Measurements from ENCODE around the gene CYP3A5. TPM values are rescaled to one million over a fixed set of nuclear protein-coding genes. Genes with fewer than 3 reads are reported as not detected.
"Not testable (repeated sequence)": the region's sequence is repeated elsewhere in the genome, so short reads cannot be mapped to it uniquely, and the experiment has no call there.

CYP3A5 gene
- total and polyA plus RNA-seq, 9 of the 15 experiments (the other 6 are each of a cell fraction or from before 2014, with no cell fraction given): 0.73 to 2.8 (median 1.5) TPM

- TF ChIP-seq, protein P1, sequence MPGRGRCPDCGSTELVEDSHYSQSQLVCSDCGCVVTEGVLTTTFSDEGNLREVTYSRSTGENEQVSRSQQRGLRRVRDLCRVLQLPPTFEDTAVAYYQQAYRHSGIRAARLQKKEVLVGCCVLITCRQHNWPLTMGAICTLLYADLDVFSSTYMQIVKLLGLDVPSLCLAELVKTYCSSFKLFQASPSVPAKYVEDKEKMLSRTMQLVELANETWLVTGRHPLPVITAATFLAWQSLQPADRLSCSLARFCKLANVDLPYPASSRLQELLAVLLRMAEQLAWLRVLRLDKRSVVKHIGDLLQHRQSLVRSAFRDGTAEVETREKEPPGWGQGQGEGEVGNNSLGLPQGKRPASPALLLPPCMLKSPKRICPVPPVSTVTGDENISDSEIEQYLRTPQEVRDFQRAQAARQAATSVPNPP (IDR thresholded peaks at IDR 0.05; ENCODE audit: borderline replicate concordance, insufficient read depth, insufficient read length): no peak
- no peak for TF ChIP-seq HDGF (IDR thresholded peaks at IDR 0.05)
Measured at GRCh38 chr7:99653754-99654153, 26.0 kb downstream of the CYP3A5 start (continued).

DNA sequence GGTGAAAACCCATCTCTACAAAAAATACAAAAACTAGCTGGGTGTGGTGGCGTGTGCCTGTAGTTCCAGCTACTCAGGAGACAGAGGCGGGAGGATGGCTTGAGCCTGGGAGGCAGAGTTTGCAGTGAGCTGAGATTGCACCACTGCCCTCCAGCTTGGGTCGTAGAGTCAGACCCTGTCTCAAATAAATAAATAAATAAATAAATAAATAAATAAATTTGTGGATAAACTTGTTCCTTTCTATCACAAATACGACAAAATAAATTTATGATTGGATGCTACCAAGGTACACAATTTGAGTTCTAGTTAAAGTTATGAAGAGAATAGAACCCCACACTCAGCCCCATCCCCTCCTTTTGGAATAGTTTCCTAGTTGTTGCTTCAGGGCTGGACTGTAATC is 26.5 kb downstream of the CYP3A5 start:
- FAIRE-seq; H3K9me1 ChIP-seq (ENCODE audit: control insufficient read depth, insufficient read depth, low read length); H2AFZ ChIP-seq (ENCODE audit: low read depth, low read length); intact Hi-C loops (cut with micrococcal nuclease); DNase-seq (ENCODE audit: extremely low read depth in 1 of 4, low spot score in 3 of 4); in situ Hi-C loops (cut with MboI); H3K27me3 ChIP-seq (ENCODE audit: control insufficient read depth in 2 of 2, insufficient read depth in 2 of 2, low read length in 2 of 2); H3K27ac ChIP-seq (ENCODE audit: extremely low read depth, low read depth, low read length); H3K36me3 ChIP-seq (ENCODE audit: control insufficient read depth, insufficient read depth, low read length); H3K4me2 ChIP-seq (ENCODE audit: insufficient read depth, low read length); H4K20me1 ChIP-seq (replicated peaks; ENCODE audit: control insufficient read depth, insufficient read depth, low read length); CTCF ChIA-PET (ENCODE audit: low intra/inter-chr PET ratio); H3K9ac ChIP-seq (ENCODE audit: insufficient read depth in 1 of 2, low read depth in 2 of 2, low read length in 2 of 2); ATAC-seq; H3K9me3 ChIP-seq (replicated peaks; ENCODE audit: control insufficient read depth, insufficient read depth, low read depth, low read length); POLR2A ChIA-PET; H3K79me2 ChIP-seq (ENCODE audit: control insufficient read depth, insufficient read depth, low read length); H3K4me1 ChIP-seq (replicated peaks in 1 of 2; ENCODE audit: control insufficient read depth in 2 of 2, insufficient read depth in 2 of 2, low read length in 2 of 2); H3K4me3 ChIP-seq; BruUV-seq (replicated peaks): not testable (repeated sequence)
- 68% methylated on average over 4 of the region's 4 CpGs for WGBS (ENCODE audit: insufficient coverage, low coverage, missing lambda C conversion rate)

DNA sequence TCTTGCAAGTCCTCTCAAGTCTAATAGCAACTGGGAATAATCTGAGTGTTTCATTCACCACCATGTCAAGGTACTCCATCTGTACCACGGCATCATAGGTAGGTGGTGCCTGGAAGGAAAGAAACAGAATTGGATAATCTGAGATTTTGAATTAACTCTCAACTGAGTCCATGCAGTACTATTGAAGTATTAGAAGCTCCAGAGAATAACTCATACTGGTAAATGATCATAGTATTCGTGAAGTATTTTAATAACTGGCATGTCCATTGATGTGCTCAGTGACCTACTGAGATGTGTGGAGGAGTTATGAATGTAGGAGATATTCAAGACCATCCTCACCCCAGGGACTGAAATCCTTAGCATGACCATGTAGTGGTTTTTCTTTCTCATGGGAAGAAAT is 27.1 kb downstream of the CYP3A5 start:
- H3K9me1 ChIP-seq (ENCODE audit: control insufficient read depth, insufficient read depth, low read length): no peaks in the 10 kb centered on the region
- DNase-seq (ENCODE audit: extremely low read depth in 1 of 4, low spot score in 3 of 4): no peak
- no peaks in the 10 kb centered on the region for H3K36me3 ChIP-seq (ENCODE audit: control insufficient read depth, insufficient read depth, low read length)
- no peak overlapping the region for H3K4me3 ChIP-seq
- no peaks in the 10 kb centered on the region for H3K27me3 ChIP-seq (ENCODE audit: control insufficient read depth in 2 of 2, insufficient read depth in 2 of 2, low read length in 2 of 2)
- CTCF ChIA-PET (ENCODE audit: low intra/inter-chr PET ratio): no interaction called here
- BruUV-seq (replicated peaks): no TSS peak
- 41% methylated on average over 2 of the region's 2 CpGs for WGBS (ENCODE audit: insufficient coverage, low coverage, missing lambda C conversion rate)
- in situ Hi-C loops (cut with MboI) (no loop called here), intact Hi-C loops (cut with micrococcal nuclease) (no loop called here)
- H3K4me1 ChIP-seq (replicated peaks in 1 of 2; ENCODE audit: control insufficient read depth in 2 of 2, insufficient read depth in 2 of 2, low read length in 2 of 2): no peaks in the 10 kb centered on the region
- no peaks in the 10 kb centered on the region for H3K79me2 ChIP-seq (ENCODE audit: control insufficient read depth, insufficient read depth, low read length)
- POLR2A ChIA-PET: interaction anchor here (0.7 kb wide), 1 partner anchor 264 kb away, joined by 3 read pairs; no protein-coding TSS in a partner anchor
- no peak overlapping the region for H2AFZ ChIP-seq (ENCODE audit: low read depth, low read length)
- H3K9me3 ChIP-seq (replicated peaks; ENCODE audit: control insufficient read depth, insufficient read depth, low read depth, low read length): no peaks in the 10 kb centered on the region
- no peaks in the 10 kb centered on the region for H4K20me1 ChIP-seq (replicated peaks; ENCODE audit: control insufficient read depth, insufficient read depth, low read length)
- H3K4me2 ChIP-seq (ENCODE audit: insufficient read depth, low read length): no peak overlapping the region
- FAIRE-seq: no peak
- H3K9ac ChIP-seq (ENCODE audit: insufficient read depth in 1 of 2, low read depth in 2 of 2, low read length in 2 of 2): no peak overlapping the region
- no peak for ATAC-seq
- no peak overlapping the region for H3K27ac ChIP-seq (ENCODE audit: extremely low read depth, low read depth, low read length)
- TF ChIP-seq, protein P2, sequence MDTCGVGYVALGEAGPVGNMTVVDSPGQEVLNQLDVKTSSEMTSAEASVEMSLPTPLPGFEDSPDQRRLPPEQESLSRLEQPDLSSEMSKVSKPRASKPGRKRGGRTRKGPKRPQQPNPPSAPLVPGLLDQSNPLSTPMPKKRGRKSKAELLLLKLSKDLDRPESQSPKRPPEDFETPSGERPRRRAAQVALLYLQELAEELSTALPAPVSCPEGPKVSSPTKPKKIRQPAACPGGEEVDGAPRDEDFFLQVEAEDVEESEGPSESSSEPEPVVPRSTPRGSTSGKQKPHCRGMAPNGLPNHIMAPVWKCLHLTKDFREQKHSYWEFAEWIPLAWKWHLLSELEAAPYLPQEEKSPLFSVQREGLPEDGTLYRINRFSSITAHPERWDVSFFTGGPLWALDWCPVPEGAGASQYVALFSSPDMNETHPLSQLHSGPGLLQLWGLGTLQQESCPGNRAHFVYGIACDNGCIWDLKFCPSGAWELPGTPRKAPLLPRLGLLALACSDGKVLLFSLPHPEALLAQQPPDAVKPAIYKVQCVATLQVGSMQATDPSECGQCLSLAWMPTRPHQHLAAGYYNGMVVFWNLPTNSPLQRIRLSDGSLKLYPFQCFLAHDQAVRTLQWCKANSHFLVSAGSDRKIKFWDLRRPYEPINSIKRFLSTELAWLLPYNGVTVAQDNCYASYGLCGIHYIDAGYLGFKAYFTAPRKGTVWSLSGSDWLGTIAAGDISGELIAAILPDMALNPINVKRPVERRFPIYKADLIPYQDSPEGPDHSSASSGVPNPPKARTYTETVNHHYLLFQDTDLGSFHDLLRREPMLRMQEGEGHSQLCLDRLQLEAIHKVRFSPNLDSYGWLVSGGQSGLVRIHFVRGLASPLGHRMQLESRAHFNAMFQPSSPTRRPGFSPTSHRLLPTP (IDR thresholded peaks at IDR 0.05; ENCODE audit: borderline replicate concordance, extremely low read depth, insufficient read length): no peak
- TF ChIP-seq ZNF165 (CRISPR knock-in tag; IDR thresholded peaks at IDR 0.05; ENCODE audit: borderline replicate concordance): no peak
- no peak for TF ChIP-seq LEF1 (IDR thresholded peaks at IDR 0.05)
- no peak for TF ChIP-seq SETDB1 (IDR thresholded peaks at IDR 0.05; ENCODE audit: low read length)
- TF ChIP-seq RBM14 (IDR thresholded peaks at IDR 0.05; ENCODE audit: borderline replicate concordance, insufficient read depth, low read depth, low read length): no peak
- TF ChIP-seq, protein P3, sequence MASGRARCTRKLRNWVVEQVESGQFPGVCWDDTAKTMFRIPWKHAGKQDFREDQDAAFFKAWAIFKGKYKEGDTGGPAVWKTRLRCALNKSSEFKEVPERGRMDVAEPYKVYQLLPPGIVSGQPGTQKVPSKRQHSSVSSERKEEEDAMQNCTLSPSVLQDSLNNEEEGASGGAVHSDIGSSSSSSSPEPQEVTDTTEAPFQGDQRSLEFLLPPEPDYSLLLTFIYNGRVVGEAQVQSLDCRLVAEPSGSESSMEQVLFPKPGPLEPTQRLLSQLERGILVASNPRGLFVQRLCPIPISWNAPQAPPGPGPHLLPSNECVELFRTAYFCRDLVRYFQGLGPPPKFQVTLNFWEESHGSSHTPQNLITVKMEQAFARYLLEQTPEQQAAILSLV (tag; IDR thresholded peaks at IDR 0.05): no peak

All from K562 (cell line).